ENCODE data around the gene FCN3. TPM values are rescaled to one million over a fixed set of nuclear protein-coding genes. Genes with fewer than 3 reads are reported as not detected.

Gene FCN3
- total RNA-seq, 1 experiment from 2014 or later: 0.22 TPM

- H3K23me2 ChIP-seq (ENCODE audit: insufficient read length, low read depth, low read length, poor library complexity, severe bottlenecking): no peaks in the 10 kb centered on the region
- no peak overlapping the region for H3K18ac ChIP-seq (ENCODE audit: insufficient read length, low read depth, low read length)
- no peak overlapping the region for H3K14ac ChIP-seq (ENCODE audit: insufficient read depth, low read length)
- no peak overlapping the region for H4K8ac ChIP-seq (replicated peaks; ENCODE audit: insufficient read length, low read depth, low read length)
- H3K4me1 ChIP-seq (ENCODE audit: insufficient read depth, low read length): no peaks in the 10 kb centered on the region
- Mint-ChIP-seq H3K36me3 (ENCODE audit: insufficient read depth in 1 of 3, low read depth in 3 of 3) (peaks cover 19 to 56% (median 45%) of the 10 kb centered on the region in 3 experiments; a peak in 6 of 7 replicates), H3K4me3 (no peak overlapping the region), H3K4me1 (no peaks in the 10 kb centered on the region), H3K27me3 (ENCODE audit: low read depth) (no peaks in the 10 kb centered on the region), H3K9me3 (no peaks in the 10 kb centered on the region), H3K27ac (peak overlapping the region in 1 of 3 experiments; percentile 55; a peak in 2 of 7 replicates)
- TF ChIP-seq CTCF (conservative IDR thresholded peaks at IDR 0.05): no peak
- H4K5ac ChIP-seq (ENCODE audit: insufficient read length, low read depth, low read length): no peak overlapping the region
- H2AK5ac ChIP-seq (ENCODE audit: insufficient read length, low read length): no peak overlapping the region
- H3K27ac ChIP-seq (ENCODE audit: insufficient read length, low read depth, low read length): no peak overlapping the region
- H2BK20ac ChIP-seq (ENCODE audit: low read depth, low read length, poor library complexity, severe bottlenecking): no peak overlapping the region
- no peak overlapping the region for H2BK12ac ChIP-seq (ENCODE audit: insufficient read length, low read depth, low read length)
- H2AFZ ChIP-seq (ENCODE audit: low read length): no peak overlapping the region
- H3K79me1 ChIP-seq (ENCODE audit: insufficient read depth, low read depth, low read length, poor library complexity, severe bottlenecking): peaks cover 3% of the 10 kb centered on the region
- no peak for DNase-seq
- H2BK15ac ChIP-seq (ENCODE audit: low read depth, low read length): no peak overlapping the region
- no peaks in the 10 kb centered on the region for H3K27me3 ChIP-seq (ENCODE audit: insufficient read depth, low read length)
- H3K79me2 ChIP-seq (ENCODE audit: insufficient read depth, low read length): peaks cover 2% of the 10 kb centered on the region; the same call in 1 of the 2 replicates
- H3T11ph ChIP-seq (ENCODE audit: low read length): no peak overlapping the region
- no peak overlapping the region for H3K4ac ChIP-seq (ENCODE audit: low read depth, low read length)
- H3K4me2 ChIP-seq (ENCODE audit: insufficient read depth, insufficient read length, low read length): no peak overlapping the region
- no peak overlapping the region for H2BK5ac ChIP-seq (ENCODE audit: insufficient read length, low read length)
- no peak overlapping the region for H3K9ac ChIP-seq (ENCODE audit: extremely low read depth, insufficient read length, low read length)
- H3K56ac ChIP-seq (ENCODE audit: insufficient read length, low read depth, low read length): no peak overlapping the region
- no peaks in the 10 kb centered on the region for H3K9me3 ChIP-seq (ENCODE audit: control insufficient read depth, low read depth, low read length)
- no peak overlapping the region for H2BK120ac ChIP-seq (ENCODE audit: low read depth, low read length, poor library complexity, severe bottlenecking)
- no peak overlapping the region for H3K23ac ChIP-seq (ENCODE audit: insufficient read length, low read depth, low read length)
- H4K20me1 ChIP-seq (ENCODE audit: control insufficient read depth, insufficient read depth, insufficient read length): no peaks in the 10 kb centered on the region
- no peak overlapping the region for H4K91ac ChIP-seq (ENCODE audit: insufficient read length, low read depth, low read length)
- WGBS (ENCODE audit: extremely low coverage, insufficient read length, low lambda C conversion rate): no CpG with 5 or more reads among the region's 8 CpGs
Observed at GRCh38 chr1:27330786-27331185, 43.8 kb downstream of the FCN3 start.

Measured in H9 (cell line).